Prostate gland (tissue), 2 donors: ENCODE measurements around the gene PDXP. TPM values are rescaled to one million over a fixed set of nuclear protein-coding genes. Genes with fewer than 3 reads are reported as not detected.

Experiments used
- DNase-seq: peaks from one replicate; pipeline ENCODE4 v3.0.0-alpha.2; 2019; ENCODE audit warnings: low spot score
- H3K27ac ChIP-seq, 2 donors: fragments of 200-600 bp; sonication (generic); 2 replicates each; pipeline ENCODE4 v1.5.1; 2017 to 2019
- H3K27me3 ChIP-seq: fragments of 200-600 bp; sonication (generic); replicated peaks from 2 replicates; pipeline ENCODE4 v1.5.1; 2019; ENCODE audit not compliant: insufficient read depth
- H3K36me3 ChIP-seq, 2 donors: fragments of 200-600 bp; sonication (generic); 1 replicate in 1 of 2; 2 replicates in 1 of 2; pipeline versions ENCODE4 v1.5.1 to v1.8.1; 2017 to 2019
- H3K4me1 ChIP-seq: fragments of 200-600 bp; sonication (generic); replicated peaks from 2 replicates; pipeline ENCODE4 v1.5.1; 2019
- H3K4me3 ChIP-seq, 2 donors: fragments of 200-600 bp; sonication (generic); 2 replicates each; pipeline ENCODE4 v1.5.1; 2017 to 2019
- H3K9me3 ChIP-seq: fragments of 200-600 bp; sonication (generic); 2 replicates; pipeline ENCODE4 v1.5.1; 2017
- POLR2A ChIP-seq: fragments of 450-650 bp; IDR thresholded peaks from one replicate; pipeline ENCODE4 v1.6.1; 2016; ENCODE audit warnings: antibody characterized with exemption, mild to moderate bottlenecking
- POLR2AphosphoS5 ChIP-seq: sonication (generic); formaldehyde crosslinking; IDR thresholded peaks from one replicate; pipeline ENCODE4 v1.6.1; 2017; ENCODE audit warnings: antibody characterized with exemption
- WGBS: methylation state at CpG from one replicate; pipeline ENCODE4 v1.1.5; 2018; 5-methylcytosine and 5-hydroxymethylcytosine counted together
- intact Hi-C: fragments of 100-400 bp; cut with DNase I; formaldehyde crosslinking; loops from one replicate; pipeline ENCODE4 v1.14.2; 2022
- total RNA-seq, 2 donors: library from RNA; depleted of rRNA; stranded (reverse); fragments of >200 nt; gene quantifications; one replicate each; pipeline ENCODE4 v1.1.0, GENCODE V29; 2016
- TF ChIP-seq, protein P1 (sequence below), 4 experiments: fragments of 200-600 bp in 2 of 4; fragments of 450-650 bp in 2 of 4; sonication (generic) in 2 of 4; IDR thresholded peaks; 1 replicate in 3 of 4; 2 replicates in 1 of 4; pipeline ENCODE4 v1.5.1; 2016 to 2019; ENCODE audit warnings: antibody characterized with exemption in 4 of 4, mild to moderate bottlenecking in 2 of 4, moderate library complexity in 2 of 4

PDXP gene
- total RNA-seq, 2 donors from 2014 or later, result 12.9 to 87.8 TPM

DNA sequence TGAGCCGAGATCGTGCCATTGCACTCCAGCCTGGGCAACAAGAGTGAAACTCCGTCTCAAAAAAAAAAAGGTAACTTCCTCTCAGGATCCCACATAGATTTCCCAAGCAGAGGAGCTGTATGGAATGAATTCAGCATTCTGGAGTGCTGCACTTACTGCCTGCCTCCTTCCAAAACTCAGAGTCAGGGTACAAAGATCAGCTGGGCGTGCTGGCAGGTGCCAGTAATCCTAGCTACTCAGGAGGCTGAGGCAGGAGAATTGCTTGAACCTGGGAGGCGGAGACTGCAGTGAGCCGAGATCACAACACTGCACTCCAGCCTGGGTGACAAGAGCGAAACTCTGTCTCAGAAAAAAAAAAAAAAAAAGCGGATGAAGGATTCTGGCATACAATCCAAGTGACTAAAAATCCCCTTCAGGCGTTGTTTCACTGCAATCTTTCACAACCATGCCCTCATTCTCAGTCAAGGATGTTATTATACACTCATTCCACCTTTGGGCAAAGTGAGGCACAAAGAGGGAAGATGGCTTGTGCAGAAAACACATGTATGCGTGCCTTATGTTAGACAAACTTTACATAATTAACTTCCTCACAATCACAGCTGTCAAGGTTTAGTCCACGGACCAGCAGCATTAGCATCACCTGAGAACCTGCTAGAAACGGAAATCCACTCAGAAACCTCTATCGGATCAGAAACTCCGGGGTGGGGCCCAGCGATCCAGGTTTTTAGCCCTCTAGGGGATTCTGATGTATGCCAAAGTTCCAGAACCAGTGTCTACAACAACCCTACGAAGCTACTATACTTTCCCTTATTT lies 26.5 kb downstream of the PDXP start:
- peaks cover 5% of the 10 kb centered on the region for H3K4me1 ChIP-seq
- WGBS, result 79% methylated on average over 16 of the region's 16 CpGs
- H3K4me3 ChIP-seq, result no peak overlapping the region
- H3K9me3 ChIP-seq, result no peaks in the 10 kb centered on the region
- H3K36me3 ChIP-seq, result peaks cover 0 to 3% of the 10 kb centered on the region in 2 donors
- H3K27ac ChIP-seq, result no peak overlapping the region
- intact Hi-C loops, result no loop called here
- H3K27me3 ChIP-seq, result no peaks in the 10 kb centered on the region
- DNase-seq, result no peak
- TF ChIP-seq POLR2A, result no peak
- TF ChIP-seq, protein P1, sequence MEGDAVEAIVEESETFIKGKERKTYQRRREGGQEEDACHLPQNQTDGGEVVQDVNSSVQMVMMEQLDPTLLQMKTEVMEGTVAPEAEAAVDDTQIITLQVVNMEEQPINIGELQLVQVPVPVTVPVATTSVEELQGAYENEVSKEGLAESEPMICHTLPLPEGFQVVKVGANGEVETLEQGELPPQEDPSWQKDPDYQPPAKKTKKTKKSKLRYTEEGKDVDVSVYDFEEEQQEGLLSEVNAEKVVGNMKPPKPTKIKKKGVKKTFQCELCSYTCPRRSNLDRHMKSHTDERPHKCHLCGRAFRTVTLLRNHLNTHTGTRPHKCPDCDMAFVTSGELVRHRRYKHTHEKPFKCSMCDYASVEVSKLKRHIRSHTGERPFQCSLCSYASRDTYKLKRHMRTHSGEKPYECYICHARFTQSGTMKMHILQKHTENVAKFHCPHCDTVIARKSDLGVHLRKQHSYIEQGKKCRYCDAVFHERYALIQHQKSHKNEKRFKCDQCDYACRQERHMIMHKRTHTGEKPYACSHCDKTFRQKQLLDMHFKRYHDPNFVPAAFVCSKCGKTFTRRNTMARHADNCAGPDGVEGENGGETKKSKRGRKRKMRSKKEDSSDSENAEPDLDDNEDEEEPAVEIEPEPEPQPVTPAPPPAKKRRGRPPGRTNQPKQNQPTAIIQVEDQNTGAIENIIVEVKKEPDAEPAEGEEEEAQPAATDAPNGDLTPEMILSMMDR (IDR thresholded peaks at IDR 0.05), result no peak

DNA sequence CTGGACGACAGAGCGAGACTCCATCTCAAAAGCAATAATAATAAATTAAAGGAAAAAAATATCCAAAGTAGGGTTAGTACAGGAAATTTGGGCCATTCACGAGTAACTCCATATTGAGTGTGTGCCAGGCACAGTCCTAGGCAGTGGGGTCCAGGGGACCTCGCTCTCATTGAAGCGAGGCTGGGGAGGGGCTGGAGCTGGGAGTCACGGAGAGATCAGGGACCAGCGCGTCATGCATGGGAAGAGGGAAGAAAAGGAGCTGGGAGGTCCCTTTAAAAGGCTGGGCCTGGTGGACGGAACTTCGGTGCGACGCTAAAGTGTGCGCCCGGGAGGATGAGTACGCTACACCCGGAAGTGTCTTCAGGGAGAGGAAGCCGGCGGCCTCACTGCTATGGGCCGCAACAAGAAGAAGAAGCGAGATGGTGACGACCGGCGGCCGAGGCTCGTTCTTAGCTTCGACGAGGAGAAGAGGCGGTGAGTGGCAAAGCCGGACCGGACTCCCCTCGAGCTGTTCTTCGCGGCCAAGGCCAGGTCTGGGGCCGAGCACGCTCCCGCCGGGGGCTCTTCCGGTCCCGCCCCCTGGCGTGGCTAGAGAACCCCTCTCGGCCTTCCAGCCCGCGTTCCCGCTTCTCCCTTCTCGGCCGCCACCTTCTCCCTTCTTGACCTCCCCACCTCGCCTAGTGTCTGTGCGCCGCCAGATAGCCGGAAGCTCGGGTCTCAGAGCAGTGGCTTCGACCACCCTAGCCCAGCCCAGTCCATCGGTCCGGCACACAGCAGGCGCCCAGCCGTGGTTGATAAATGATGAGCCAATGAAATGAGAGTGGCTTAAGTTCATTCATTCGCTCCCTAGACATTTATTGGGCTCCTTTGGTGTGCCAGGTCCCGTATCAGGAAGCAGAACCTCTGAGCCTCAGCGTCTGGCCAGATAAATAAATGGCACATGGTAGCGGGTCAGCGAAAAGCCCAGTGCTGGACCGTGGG lies 27.8 kb downstream of the PDXP start, which contains the start of gene NOL12:
NOL12 (plus strand) TSS at position 342 of the 981 bp plus-strand sequence; CDS start at position 392, 50 bp downstream.
- TF ChIP-seq, protein P1 (IDR thresholded peaks at IDR 0.05), result peak in 3 of 4 experiments; percentile 10 to 28 (median 12)
- peak; percentile 91 for TF ChIP-seq POLR2AphosphoS5
- peak; percentile 39 for TF ChIP-seq POLR2A
- Histone ChIP-seq H3K27ac (peak within 1 kb of the TSS; percentile 80 to 83), H3K4me1 (peaks cover 5% of the 10 kb centered on the region), H3K9me3 (no peaks in the 10 kb centered on the region), H3K27me3 (no peaks in the 10 kb centered on the region), H3K4me3 (peak within 1 kb of the TSS; percentile 70 to 86), H3K36me3 (peaks cover 8 to 9% of the 10 kb centered on the region in 2 donors)
- WGBS, result 2% methylated on average over 62 of the region's 62 CpGs
- intact Hi-C loops, result no loop called here
- DNase-seq, result peak; percentile 70

DNA sequence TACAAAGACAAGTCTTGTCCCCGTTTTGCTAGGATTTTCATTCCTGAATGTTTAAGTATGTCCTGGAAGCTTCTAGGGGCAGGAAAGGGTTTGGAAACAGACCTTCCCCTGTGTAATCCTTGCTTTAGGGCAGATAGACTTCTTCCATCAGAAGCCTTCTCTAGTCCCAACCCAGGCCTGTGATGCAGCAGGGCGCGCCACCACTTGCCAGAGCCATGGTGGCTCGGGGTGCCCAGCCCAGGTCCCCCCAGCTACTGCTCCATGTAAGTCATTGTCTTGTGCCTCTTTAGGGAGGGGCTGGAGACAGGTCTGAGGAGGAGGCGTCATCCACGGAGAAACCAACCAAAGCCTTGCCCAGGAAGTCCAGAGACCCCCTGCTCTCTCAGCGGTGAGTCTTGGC lies 31.9 kb downstream of the PDXP start:
- no peak overlapping the region for H3K4me3 ChIP-seq
- no peaks in the 10 kb centered on the region for H3K27me3 ChIP-seq
- H3K27ac ChIP-seq, result no peak overlapping the region
- H3K9me3 ChIP-seq, result no peaks in the 10 kb centered on the region
- H3K36me3 ChIP-seq, result peaks cover 10 to 14% of the 10 kb centered on the region in 2 donors
- TF ChIP-seq POLR2AphosphoS5, result no peak
- no peak for TF ChIP-seq POLR2A
- TF ChIP-seq, protein P1 (IDR thresholded peaks at IDR 0.05), result no peak
- WGBS, result 82% methylated on average over 7 of the region's 7 CpGs
- intact Hi-C loops, result no loop called here
- H3K4me1 ChIP-seq, result peaks cover 5% of the 10 kb centered on the region
- no peak for DNase-seq

DNA sequence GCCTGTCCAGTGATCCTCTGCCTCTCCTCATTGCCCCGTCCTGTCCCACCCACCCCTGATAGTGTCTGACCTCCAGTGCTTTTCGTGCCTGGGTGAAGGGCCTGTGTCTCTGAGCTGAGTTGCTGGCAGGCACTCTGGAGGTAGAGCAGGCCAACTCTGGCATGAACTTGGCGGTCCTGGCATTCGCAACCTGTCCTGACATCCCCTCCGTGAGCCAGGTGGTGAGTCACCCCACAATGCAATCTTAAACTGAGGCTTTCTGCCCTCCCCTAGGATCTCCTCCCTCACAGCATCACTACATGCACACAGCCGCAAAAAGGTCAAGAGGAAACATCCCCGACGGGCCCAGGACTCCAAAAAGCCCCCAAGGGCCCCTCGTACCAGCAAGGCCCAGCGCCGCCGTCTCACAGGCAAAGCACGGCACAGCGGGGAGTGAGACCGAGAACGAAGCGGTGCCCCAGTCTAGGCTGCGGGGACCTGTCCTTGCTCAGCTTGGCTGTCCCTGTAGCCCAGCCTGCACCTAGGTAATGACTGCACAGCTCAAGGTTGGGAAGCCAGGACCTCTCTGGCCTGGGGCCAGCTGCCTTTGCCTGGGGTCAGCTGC lies 32.5 kb downstream of the PDXP start:
- H3K9me3 ChIP-seq, result no peaks in the 10 kb centered on the region
- 84% methylated on average over 17 of the region's 18 CpGs for WGBS
- intact Hi-C loops, result no loop called here
- H3K4me3 ChIP-seq, result no peak overlapping the region
- no peak for TF ChIP-seq POLR2A
- no peak for TF ChIP-seq POLR2AphosphoS5
- TF ChIP-seq, protein P1 (IDR thresholded peaks at IDR 0.05), result no peak
- peak; percentile 54 for DNase-seq
- H3K27ac ChIP-seq, result no peak overlapping the region
- H3K27me3 ChIP-seq, result no peaks in the 10 kb centered on the region
- peaks cover 10 to 14% of the 10 kb centered on the region in 2 donors for H3K36me3 ChIP-seq
- peaks cover 5% of the 10 kb centered on the region for H3K4me1 ChIP-seq
